HG03342 (cell line): Measurements from ENCODE around the gene RAPGEF3.

Experiments
- ATAC-seq: cut with Tn5 transposase; IDR thresholded peaks from one replicate; pipeline ENCODE4 v1.9.1; 2021; ENCODE audit warnings: mild to moderate bottlenecking, moderate library complexity; ENCODE audit not compliant: unreplicated experiment

RAPGEF3 gene

GRCh38 chr12:47745485-47746041, 13.1 kb downstream of the RAPGEF3 start:
- ATAC-seq: no peak

DNA sequence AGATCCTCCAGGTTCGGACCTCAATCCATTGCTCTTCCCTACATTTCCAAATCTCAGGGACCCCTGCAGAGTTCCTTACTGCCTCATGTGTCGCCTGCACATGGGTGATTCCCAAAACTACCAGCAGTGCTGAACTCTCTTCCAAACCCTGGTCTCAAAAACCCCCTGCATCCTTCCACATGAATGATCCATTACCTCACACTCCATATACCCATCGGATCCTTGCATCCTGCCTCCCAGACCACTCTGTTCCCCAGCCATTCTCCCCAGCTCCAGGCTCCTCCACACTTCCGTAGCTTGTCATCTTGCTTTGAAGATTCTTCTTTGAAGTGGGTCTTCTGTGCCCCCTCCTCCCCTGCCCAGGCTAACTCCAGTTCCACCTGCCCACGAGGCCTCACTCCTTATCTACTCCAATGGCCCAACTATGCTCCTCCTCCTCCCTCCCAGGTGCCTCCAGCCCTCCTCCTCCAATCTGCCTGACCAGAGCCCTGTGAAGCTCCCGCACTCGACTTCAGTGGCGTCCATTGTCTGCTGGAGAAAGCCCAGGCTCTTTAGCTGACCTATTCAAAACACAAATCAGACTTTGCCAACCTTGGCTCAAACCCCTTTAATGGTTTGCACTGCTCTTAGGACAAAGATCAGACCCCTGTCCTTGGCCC, 13.8 kb downstream of the RAPGEF3 start:
- ATAC-seq: no peak

GRCh38 chr12:47744005-47744651, 14.6 kb downstream of the RAPGEF3 start:
- no peak for ATAC-seq

- ATAC-seq: no peak
Observed at GRCh38 chr12:47743311-47743860, 15.3 kb downstream of the RAPGEF3 start.

DNA sequence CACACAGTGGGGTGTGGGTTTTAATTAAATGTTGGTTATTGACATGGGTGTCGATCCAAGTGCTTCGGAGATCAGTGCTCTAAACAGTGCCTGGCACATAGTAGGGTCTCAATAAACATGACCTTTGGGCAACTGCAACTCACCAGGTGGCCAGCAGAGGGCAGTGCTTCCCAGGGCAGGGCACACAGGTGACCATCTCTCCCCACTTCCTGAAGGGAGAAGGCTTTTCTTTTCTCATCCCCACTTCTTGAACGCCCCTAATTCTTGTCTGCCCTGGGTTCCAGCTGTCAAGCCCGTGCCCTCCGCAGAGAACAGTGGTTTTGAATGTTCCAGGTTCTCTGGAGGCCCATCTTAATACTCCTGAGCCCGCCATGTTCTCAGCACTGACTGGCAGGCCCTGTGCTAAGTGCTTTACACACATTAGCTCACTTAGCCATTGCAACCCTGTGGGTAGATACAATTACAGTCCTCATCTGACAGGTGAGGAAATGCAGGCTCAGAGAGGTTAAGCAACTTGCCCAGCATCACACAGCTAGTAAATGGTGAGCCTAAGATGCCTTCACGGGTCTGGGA, 16.3 kb downstream of the RAPGEF3 start:
- no peak for ATAC-seq

DNA sequence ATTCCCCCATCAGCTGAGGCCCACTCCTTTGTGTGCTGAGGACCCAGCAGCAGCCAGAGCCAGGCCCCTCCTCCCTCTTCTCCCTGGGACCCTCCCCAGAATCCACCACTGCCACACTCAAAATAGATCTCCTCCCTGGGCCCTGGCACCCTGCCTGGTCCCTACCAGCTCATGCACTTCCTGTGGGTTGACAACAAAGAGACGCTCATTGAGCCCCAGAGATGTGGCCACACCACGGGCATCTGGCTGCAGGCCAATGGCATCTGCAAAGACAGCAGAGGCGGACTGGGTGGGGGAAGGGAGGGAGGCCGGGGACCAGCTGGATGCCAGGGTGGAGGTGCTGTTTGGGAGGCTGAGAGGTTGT, 17.4 kb downstream of the RAPGEF3 start:
- no peak for ATAC-seq

- no peak for ATAC-seq
Observed at GRCh38 chr12:47740606-47741339, 17.9 kb downstream of the RAPGEF3 start.

DNA sequence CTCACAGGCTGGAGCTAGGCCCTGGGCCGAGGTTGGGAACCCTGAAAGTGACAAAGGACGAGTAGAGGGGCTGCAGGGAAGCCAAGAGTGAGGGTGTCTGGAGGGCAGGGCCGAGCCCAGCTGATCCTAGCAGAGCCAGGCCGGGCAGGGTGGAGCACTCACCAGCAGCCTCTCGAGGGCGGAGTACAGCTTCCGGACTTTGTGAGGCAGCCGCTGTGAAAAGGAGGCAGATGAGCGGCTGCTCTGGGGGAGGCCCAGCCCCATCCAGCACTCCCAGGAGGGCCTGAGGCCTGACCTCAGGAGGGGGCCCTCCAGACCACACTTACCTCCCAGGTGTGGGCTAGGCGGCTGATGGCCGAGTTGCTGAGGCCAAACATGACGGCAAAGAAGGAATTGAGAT, 18.7 kb downstream of the RAPGEF3 start:
- ATAC-seq: no peak

DNA sequence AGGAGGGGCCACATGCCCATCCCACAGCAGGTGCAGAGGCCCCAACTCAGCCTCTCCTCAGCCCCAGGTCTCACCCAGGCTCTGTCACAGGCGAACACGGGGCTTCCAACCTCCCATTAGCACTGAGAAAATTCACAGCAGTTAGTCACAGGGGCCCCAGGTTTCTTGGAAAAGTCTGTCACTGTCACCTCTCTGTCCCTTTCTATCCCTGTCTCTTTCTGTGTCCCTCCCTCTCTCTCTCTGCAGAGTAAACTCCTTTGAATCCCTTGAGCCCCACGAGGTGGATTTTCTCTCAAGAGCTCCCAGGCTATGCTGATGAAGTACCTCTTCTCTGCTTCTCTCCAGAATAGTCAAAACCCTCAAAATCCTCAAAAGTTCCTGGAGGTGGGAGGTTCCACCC, 19.4 kb downstream of the RAPGEF3 start:
- no peak for ATAC-seq

GRCh38 chr12:47737936-47738594, 20.6 kb downstream of the RAPGEF3 start:
- no peak for ATAC-seq

GRCh38 chr12:47736877-47737676, 21.6 kb downstream of the RAPGEF3 start:
- no peak for ATAC-seq

DNA sequence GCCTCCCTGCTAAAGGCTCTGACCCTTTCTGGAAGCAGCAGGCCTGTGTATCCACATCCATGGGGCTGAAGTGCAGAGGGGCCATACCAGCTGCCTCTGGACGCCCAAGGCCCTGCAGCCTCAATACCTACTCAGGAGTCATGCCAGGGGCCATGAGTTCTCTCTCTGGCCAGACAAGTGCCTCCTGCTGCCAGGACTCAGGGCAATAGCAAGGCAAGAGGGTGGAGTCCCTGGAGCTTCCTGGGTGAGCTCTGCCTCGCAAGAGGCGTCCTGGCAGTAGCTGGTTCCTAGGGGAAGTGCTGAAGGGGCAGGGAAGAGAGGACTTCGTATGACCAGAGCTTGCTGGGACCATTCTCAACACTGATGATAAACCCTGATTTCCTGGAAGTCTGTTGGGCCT, 22.5 kb downstream of the RAPGEF3 start:
- no peak for ATAC-seq

- no peak for ATAC-seq
Observed at GRCh38 chr12:47735649-47736048, 23.0 kb downstream of the RAPGEF3 start.

DNA sequence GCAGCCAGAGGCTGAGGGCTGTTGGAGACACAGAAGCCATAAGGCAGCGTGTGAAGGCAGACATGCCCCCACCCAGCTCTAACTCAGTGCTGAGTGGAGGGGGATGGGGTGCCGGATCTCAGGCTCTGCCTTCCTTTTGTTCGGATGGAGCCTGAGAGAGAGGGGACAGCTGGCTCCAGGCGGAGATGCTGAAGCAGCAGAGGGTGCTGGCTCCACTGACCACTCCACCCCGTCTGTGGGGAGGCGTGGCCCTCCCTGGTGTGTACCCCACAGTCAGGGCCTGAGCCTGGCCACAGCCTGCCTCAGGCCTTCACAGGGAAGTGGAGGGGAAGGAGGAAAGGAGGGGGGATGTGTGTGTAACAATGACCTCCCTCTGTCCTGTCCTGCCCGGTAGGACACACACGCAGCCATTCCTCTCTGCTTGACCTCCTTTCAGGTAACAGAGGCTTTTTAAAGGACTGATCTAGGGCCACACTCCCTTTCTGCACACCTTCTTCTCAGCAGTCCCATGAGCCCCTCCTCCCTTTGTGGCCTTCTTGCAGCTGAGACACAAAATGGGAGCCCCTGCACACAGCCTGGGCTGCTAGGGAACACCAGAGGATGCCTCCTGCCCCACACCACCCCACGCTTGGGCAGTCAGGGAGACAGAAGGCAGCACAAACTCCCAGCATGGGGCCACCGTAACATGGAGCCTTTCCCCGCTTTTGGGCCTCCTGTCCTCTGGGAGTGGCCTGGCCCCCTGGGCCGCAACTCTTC, 23.8 kb downstream of the RAPGEF3 start:
- no peak for ATAC-seq

DNA sequence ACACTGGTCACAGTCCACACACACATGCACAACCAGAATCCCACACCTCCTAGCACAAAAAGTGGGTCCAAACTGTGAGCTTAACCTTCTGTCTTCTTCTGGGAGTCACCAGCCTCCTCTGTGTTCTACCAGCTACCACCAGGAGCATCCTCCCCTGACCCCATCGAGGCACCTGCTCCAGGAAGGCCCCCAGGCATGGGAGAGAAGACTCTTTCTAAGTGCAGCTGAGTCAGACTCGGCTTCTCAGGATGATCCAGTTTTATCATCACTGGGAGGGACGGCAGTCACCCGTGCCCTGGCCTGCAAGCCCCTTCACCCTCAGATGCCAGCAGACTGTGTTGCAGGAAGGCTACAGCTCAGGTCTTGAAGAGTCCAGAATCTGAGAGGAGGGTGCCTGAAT, 25.5 kb downstream of the RAPGEF3 start:
- no peak for ATAC-seq

GRCh38 chr12:47732504-47732903, 26.2 kb downstream of the RAPGEF3 start:
- no peak for ATAC-seq

- ATAC-seq: no peak
Observed at GRCh38 chr12:47731723-47732122, 27.0 kb downstream of the RAPGEF3 start.

GRCh38 chr12:47730341-47730744, 28.3 kb downstream of the RAPGEF3 start:
- no peak for ATAC-seq

- ATAC-seq: no peak
Observed at GRCh38 chr12:47729233-47729632, 29.4 kb downstream of the RAPGEF3 start.
